GM18858 (cell line): ENCODE measurements around the gene LZTS3.
A peak's percentile ranks its signal among the peaks of the same experiment; 100 is the strongest.
"Not testable (repeated sequence)": the region's sequence is repeated elsewhere in the genome, so short reads cannot be mapped to it uniquely, and the experiment has no call there.

ENCODE experiments used
- ATAC-seq: cut with Tn5 transposase; IDR thresholded peaks from one replicate; pipeline ENCODE4 v1.9.1; 2021; ENCODE audit not compliant: unreplicated experiment

Gene LZTS3

GRCh38 chr20:3172933-3173609, at the start of gene LZTS3:
LZTS3 (minus strand) TSS chr20:3173549; CDS start chr20:3167163, 6,386 bp downstream.
- peak; percentile 35 for ATAC-seq

- no peak for ATAC-seq
Measured at GRCh38 chr20:3221398-3222226, 48.3 kb upstream of the LZTS3 start.

- ATAC-seq: no peak
Measured at GRCh38 chr20:3218307-3218988, 45.1 kb upstream of the LZTS3 start.

- not testable (repeated sequence) for ATAC-seq
Measured at GRCh38 chr20:3215359-3215917, 42.1 kb upstream of the LZTS3 start.

GRCh38 chr20:3213226-3213625, 39.9 kb upstream of the LZTS3 start:
- ATAC-seq: no peak

- no peak for ATAC-seq
Measured at GRCh38 chr20:3210346-3210745, 37.0 kb upstream of the LZTS3 start.

GRCh38 chr20:3209946-3210317, 36.6 kb upstream of the LZTS3 start:
- no peak for ATAC-seq

- no peak for ATAC-seq
Measured at GRCh38 chr20:3209257-3209945, 36.1 kb upstream of the LZTS3 start, which contains the start of gene ITPA. ITPA (plus strand) TSS chr20:3209498; CDS start chr20:3209552, 54 bp downstream.

GRCh38 chr20:3208786-3209256, 35.5 kb upstream of the LZTS3 start:
- no peak for ATAC-seq

- ATAC-seq: peak; percentile 67
Measured at GRCh38 chr20:3204124-3204794, 30.9 kb upstream of the LZTS3 start, which contains the start of gene DDRGK1. DDRGK1 (minus strand) TSS chr20:3204682; CDS start chr20:3204627, 55 bp downstream.

GRCh38 chr20:3203315-3204123, 30.2 kb upstream of the LZTS3 start:
- peak; percentile 3 for ATAC-seq

- no peak for ATAC-seq
Measured at GRCh38 chr20:3202965-3203314, 29.6 kb upstream of the LZTS3 start.

- no peak for ATAC-seq
Measured at GRCh38 chr20:3199976-3200755, 26.8 kb upstream of the LZTS3 start.

GRCh38 chr20:3199206-3199605, 25.9 kb upstream of the LZTS3 start:
- ATAC-seq: no peak

GRCh38 chr20:3195590-3196237, 22.4 kb upstream of the LZTS3 start:
- ATAC-seq: no peak

GRCh38 chr20:3194617-3195280, 21.4 kb upstream of the LZTS3 start:
- ATAC-seq: no peak

- ATAC-seq: no peak
Measured at GRCh38 chr20:3193806-3194616, 20.7 kb upstream of the LZTS3 start.
